ENCODE data around the gene PKD2L1. TPM values are rescaled to one million over a fixed set of nuclear protein-coding genes. Genes with fewer than 3 reads are reported as not detected.
"Not testable (repeated sequence)": the region's sequence is repeated elsewhere in the genome, so short reads cannot be mapped to it uniquely, and the experiment has no call there.

PKD2L1 gene
- total RNA-seq, 1 donor from 2014 or later = not detected

GRCh38 chr10:100333661-100334440 lies 3.8 kb upstream of the PKD2L1 start:
- no peak for DNase-seq

- DNase-seq = no peak
These were observed 3.1 kb upstream of the PKD2L1 start for GRCh38 chr10:100333106-100333505.

- DNase-seq = no peak
These were observed 1.8 kb downstream of the PKD2L1 start for GRCh38 chr10:100328198-100328597.

- DNase-seq = no peak
These were observed 2.4 kb downstream of the PKD2L1 start for GRCh38 chr10:100327718-100328009.

- DNase-seq = no peak
These were observed 2.9 kb downstream of the PKD2L1 start for GRCh38 chr10:100327007-100327717.

- DNase-seq = no peak
These were observed 4.9 kb downstream of the PKD2L1 start for GRCh38 chr10:100325158-100325557.

GRCh38 chr10:100319707-100320402 lies 10.2 kb downstream of the PKD2L1 start:
- no peak for DNase-seq

- no peak for DNase-seq
These were observed 11.8 kb downstream of the PKD2L1 start for GRCh38 chr10:100318207-100318606.

GRCh38 chr10:100315615-100316014 lies 14.4 kb downstream of the PKD2L1 start:
- no peak for DNase-seq

- DNase-seq = no peak
These were observed 18.7 kb downstream of the PKD2L1 start for GRCh38 chr10:100311298-100311697.

GRCh38 chr10:100307684-100308083 lies 22.3 kb downstream of the PKD2L1 start:
- DNase-seq = no peak

GRCh38 chr10:100306861-100307260 lies 23.2 kb downstream of the PKD2L1 start:
- no peak for DNase-seq

- DNase-seq = no peak
These were observed 25.6 kb downstream of the PKD2L1 start for GRCh38 chr10:100304414-100304813.

GRCh38 chr10:100303724-100304319 lies 26.2 kb downstream of the PKD2L1 start:
- no peak for DNase-seq

GRCh38 chr10:100301123-100301522 lies 28.9 kb downstream of the PKD2L1 start:
- DNase-seq = not testable (repeated sequence)

- no peak for DNase-seq
These were observed 32.8 kb downstream of the PKD2L1 start for GRCh38 chr10:100297242-100297641.

GRCh38 chr10:100293066-100293465 lies 37.0 kb downstream of the PKD2L1 start:
- no peak for DNase-seq

- not testable (repeated sequence) for DNase-seq
These were observed 37.7 kb downstream of the PKD2L1 start for GRCh38 chr10:100292300-100292699.

- no peak for DNase-seq
These were observed 38.7 kb downstream of the PKD2L1 start for GRCh38 chr10:100291356-100291755.

GRCh38 chr10:100289641-100290040 lies 40.4 kb downstream of the PKD2L1 start:
- DNase-seq = no peak

GRCh38 chr10:100288196-100288595 lies 41.8 kb downstream of the PKD2L1 start:
- no peak for DNase-seq

- no peak for DNase-seq
These were observed 42.3 kb downstream of the PKD2L1 start for GRCh38 chr10:100287756-100288155.
